NCI-H774 (cell line): ENCODE data around the gene ADAM21.
A peak's percentile ranks its signal among the peaks of the same experiment; 100 is the strongest.
"Not testable (repeated sequence)": the region's sequence is repeated elsewhere in the genome, so short reads cannot be mapped to it uniquely, and the experiment has no call there.

Source experiments
- DNase-seq: peaks from one replicate; lab custom pipeline; 2025; lab: John Stamatoyannopoulos, UW

Gene ADAM21

DNA sequence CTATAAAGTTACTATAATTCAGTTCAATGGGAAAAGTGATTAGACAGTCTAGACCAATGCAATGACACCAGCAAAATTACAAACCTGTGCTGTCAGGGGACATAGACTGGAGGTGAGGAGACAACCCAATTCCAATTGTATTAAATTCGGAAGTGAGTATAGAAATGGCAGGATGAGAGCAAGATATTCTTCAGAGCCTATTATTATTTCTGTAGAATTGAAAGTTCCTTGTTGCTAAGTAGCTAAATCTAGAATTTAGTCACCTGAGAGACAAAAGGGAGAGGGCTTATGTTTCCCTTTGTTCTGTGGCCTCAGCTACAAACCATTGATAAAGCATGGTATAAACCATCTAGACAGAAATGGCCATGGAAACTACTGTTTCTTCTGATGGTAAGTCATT, at the start of gene ADAM21:
Gene ADAM21, plus strand, starts transcription at position 301 of the 400 bp plus-strand sequence. CDS start 5,326 bp downstream, outside the sequence.
- no peak for DNase-seq

DNA sequence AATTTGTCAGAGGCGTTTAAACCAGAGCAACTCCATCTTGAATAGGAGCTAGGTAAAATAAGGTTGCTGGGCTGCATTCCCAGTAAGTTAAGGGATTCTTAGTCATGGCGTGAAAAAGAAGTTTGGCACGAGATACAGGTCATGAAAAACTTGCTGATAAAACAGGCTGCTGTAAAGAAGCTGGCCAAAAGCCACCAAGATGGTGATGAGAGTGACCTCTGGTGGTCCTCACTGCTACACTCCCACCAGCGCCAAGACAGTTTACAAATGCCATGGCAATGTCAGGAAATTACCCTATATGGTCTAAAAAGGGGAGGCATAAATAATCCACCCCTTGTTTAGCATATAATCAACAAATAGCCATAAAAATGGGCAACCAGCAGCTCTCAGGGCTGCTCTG, 48.6 kb upstream of the ADAM21 start:
- not testable (repeated sequence) for DNase-seq

DNA sequence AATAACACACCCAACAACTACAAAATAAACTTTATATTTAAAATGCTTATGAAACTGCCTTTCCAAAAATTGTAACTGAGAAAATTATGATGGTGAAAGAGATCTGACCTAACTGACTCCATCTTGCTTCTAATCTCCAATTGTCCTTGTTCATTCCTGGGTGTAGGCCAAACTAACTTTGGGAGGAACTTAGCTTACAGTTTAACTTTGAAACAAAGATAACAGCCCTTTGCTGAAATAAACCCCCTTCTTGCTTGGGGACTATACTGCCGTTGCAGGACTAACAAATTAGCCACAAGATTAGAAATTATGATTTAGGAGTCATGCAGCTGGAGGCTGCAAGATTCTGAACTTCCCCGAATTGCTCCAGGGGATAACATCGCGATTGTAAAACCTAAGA, 45.8 kb upstream of the ADAM21 start:
- DNase-seq: not testable (repeated sequence)

DNA sequence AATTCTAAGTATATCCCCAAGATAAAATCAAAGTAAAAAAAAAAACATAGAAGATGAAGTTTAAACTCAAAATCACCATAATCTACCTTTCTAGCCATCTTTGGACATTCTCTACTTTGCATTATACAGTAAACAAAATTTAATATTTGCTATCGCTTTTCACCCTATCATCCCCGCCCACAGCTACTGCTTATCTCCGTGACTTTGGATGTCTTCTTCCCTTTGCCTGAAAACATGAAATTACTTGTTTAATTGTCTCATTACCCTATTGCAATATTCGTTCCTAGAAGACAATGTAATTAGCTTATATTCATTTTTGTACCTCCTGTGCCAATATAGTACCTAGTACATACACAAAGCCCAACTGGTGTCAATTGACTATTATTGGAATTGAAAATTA, 44.4 kb upstream of the ADAM21 start:
- no peak for DNase-seq

DNA sequence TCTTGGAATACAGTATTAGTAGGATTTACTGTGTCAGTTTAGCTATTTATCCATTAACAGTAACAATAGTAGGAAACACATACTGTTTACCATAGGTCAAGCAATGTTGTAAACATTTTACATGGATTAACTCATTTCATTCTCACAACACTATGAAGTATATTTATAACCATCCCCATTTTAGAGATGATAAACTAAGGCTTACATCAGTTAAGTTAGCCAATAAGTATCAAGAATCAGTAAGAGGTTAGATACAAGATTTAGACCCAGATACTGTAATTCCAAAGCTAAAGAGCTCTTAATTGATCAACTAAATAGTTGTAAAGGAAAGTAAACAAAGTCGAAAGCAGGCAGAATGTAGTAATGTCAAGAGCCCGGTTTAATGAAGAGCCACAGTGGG, 36.2 kb upstream of the ADAM21 start:
- no peak for DNase-seq

DNA sequence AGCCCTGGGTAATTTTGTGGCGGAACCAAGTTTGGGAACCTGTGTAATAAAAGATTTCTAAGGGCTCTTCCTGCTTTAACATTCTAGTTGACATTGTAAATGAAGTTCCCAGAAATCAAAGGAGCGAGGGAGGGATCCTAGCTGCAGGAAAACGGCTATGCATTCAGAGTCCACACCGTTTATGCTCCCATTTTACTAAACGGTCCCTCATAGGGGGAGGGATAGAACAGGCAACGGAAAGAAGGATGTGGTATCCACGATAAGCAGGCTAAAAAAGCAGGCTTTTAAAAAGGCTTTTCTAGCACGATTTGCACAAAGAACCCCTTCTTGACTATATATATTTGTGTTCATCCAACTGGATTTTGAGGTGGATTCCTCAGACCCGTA, 35.6 kb upstream of the ADAM21 start:
- DNase-seq: no peak

DNA sequence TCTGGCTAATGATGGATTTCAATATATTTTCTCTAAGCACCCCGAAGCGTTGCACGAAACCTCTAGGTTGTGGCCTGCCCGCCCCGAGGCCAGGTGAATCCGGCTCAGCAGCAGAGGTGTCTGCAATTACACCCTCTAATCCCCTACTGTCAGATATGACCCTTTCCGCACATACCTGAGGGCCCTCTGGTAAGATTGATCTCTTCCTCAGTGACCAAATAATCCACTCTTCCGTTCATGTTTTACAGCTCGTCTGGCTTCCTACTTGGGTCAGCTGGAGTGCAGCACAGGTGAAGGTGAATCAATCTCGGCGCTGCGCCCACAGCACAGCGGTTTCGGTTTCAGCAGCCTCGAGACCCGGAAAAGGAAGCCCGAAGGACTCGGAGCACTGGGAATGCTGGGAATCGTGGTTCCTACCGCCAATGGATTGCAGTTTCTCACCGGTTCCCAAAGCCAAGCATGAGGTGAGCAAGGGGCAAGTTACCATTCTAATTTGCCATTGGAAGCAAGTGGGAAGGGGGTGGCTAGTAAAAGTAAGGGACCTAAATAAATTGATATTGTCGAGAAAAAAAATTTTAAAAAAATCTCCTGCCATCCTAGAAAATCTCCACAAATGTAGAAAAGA, 35.1 kb upstream of the ADAM21 start, which contains the start of gene SYNJ2BP:
Gene SYNJ2BP, minus strand, starts transcription at position 366 of the 625 bp plus-strand sequence. Its CDS starts 127 bp downstream, at position 239.
- DNase-seq: peak; percentile 69

DNA sequence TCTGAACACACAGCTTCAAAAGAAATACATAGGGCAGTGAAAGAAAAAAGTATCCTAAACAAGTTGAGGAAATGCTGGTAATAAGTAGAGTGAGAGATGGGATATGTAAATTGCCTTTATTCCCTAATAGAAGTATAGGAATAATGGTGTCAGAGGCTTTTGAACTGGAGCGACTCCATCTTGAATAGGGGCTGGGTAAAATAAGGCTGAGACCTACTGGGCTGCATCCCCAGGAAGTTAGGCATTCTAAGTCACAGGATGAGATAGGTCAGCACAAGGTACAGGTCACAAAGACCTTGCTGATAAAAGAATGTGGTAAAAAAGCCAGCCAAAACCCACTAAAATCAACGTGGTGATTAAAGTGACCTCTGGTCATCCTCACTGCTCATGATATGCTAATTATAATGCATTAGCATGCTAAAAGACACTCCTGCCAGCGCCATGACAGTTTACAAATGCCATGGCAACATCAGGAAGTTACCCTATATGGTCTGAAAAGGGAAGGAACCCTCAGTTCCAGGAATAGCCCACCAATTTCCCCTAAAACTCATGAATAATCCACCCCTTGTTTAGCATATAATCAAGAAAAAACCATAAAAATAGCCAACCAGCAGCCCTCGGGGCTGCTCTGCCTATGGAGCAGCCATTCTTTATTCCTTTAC, 32.6 kb upstream of the ADAM21 start:
- not testable (repeated sequence) for DNase-seq

DNA sequence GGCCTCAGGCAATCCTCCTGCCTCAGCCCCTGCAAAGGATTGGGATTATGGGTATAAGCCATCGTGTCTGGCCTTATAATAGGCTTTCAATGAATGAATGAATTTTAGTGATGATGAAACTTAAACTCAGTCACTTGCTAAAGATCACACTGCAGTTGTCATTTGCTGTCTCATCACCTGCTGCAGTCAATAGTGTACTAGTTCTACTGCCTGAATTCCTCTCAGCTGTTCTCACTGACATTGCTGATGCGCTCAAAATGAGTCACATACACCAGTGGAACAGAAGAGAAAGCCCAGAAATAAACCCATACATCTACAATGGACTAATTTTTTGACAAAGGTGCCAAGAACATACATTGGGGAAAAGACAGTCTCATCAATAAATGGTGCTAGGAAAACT, 29.4 kb upstream of the ADAM21 start:
- DNase-seq: no peak

DNA sequence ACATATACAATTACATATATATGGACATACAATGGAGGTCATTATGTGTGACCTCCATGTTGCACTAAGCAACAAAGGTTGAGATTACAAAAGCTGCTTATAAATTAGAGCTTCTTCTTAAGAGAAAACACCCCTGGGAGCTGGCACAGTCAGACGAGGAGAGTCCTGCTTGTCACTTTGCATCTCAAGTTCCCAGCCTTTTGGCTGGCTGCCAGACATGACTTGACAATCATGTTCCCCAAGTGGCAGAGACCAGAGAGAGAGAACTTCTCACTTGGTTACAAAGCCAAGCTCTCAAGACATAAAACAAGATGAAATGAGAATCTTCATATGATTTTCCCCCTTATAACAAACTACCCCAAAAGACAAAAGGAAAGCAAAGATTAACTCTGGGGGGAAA, 26.6 kb upstream of the ADAM21 start:
- DNase-seq: no peak

DNA sequence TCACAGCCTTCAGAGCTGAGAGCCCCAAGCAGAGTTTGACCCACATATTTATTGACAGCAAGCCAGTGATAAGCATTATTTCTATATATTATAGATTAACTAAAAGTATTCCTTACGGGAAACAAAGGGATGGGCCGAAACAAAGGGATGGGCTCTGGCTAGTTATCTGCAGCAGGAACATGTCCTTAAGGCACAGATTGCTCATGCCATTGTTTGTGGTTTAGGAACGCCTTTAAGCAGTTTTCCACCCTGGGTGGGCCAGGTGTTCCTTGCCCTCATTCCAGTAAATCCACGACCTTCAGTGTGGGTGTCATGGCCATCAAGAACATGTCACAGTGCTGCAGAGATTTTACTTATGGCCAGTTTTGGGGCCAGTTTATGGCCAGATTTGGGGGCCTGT, 25.4 kb upstream of the ADAM21 start:
- DNase-seq: not testable (repeated sequence)

DNA sequence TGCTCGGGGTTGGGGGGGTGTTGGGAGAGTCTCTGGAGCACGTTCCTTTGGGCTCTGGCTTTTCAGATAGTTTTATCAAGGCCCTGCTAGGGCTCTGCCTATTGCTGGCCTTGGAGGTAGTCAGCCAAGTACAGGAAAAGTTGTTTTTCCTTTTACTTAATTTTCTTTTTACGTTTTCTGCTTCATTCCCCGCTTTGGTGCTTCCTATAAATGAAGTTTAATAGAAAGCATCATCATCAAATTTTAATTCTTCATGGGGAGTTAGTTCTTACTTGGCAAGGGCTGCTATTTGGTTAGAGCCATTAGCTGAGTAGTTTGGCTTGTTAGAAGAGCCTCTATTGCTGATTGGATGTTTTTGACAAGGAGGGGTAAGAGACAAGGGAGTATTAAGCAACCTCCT, 15.1 kb upstream of the ADAM21 start:
- no peak for DNase-seq

DNA sequence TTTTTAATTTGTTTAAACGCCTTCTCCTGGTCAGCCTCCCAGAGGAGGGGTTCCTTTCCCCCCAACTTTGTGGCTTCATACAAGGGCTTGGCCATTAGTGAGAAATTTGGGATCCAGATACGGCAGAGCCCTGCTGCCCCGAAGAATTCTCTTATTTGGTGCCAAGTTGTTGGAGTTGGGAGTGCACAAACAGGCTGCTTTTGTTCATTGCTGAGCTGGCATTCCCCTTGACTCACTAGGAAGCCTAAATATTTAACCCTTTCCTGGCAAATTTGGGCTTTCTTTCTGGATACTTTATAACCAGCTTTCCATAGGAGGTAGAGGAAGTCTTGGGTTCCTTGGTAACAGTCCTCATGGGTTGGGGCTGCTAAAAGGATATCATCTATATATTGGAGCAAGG, 10.3 kb upstream of the ADAM21 start:
- DNase-seq: no peak

DNA sequence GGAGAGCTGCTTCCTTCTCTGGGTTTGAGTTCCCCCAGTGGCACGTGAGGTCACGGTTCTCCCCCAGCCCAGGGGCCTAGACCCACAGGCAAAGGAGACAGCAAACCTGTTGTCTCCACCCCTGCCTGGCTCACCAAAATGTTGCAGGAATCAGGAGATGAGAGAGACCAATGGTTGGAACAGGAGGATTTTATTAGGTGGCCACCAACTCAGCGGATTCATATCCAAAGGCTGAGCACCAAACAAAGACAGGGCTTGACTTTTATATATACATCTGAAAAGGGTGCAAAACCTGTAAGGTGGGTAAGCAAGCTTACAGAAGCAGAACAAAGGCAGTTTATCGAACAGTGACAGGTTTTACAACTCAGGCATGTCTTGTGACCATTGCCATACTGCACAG, 9.2 kb upstream of the ADAM21 start:
- DNase-seq: no peak

DNA sequence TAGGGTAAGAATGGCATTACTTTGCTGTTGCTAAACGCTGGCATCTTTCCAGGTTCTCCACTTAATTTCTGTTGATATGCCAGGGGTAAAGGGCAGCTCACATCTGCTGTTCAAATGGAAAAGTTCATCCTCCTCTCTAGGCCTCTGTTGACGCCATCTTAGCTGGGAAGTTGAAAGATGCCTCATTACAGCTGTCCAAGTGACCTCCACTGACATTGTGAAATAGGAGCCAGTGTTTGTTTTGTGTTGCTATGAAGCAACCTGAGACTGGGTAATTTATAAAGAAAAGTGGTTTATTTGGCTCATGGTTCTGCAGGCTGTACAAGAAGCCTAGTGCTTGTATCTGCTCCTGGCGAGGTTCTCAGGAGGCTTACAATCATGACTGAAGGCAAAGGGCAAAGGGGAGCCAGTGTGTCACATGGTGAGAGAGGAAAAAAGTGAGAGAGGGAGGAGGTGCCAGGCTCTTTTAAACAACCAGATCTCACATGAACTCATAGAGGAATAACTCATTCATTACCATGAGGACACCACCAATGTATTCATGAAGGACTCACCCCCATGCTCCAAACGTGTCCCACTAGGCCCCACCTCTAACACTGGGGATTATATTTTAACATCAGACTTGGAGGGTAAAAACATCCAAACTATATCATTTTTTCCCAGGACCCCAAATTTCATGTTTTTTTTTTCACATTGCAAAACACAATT, 3.2 kb upstream of the ADAM21 start:
- no peak for DNase-seq

DNA sequence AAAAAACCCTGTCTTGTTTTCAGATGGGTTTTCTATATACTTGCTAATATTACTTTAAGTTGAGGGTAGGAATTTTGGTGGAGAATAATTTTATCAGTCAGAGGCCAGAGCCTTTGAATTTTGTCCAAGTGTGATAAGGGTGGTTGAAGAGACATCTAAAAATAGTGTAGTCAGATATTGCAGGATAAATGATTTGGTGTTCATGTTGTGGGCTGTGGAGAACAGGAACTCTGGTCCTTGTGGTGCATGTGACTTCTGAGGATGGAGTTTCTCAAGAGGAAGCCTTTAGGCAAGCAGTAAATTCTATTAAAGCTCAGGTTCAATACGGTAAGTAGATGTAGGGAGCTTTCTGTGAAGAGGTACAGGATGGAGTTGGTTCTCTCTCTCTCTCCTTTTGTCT, 2.8 kb downstream of the ADAM21 start:
- DNase-seq: no peak

DNA sequence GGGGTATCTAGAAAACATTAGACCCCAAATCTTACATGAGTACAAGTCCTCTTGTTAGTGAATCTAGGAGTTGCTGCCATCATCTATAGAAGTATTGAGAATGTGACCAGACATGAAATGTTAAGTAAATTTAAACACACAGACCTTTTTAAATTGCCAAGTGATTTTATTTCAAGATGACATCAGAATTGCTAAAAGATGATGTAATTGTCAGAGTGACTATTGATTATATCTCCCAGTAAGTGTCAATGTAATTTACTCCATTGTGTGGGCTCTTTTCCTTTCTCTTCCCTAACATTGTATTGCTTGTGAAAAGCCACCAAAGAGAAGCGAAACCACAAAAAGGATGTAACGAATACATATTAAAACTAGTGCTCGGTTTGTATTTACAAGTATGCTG, 16.8 kb downstream of the ADAM21 start:
- DNase-seq: no peak

DNA sequence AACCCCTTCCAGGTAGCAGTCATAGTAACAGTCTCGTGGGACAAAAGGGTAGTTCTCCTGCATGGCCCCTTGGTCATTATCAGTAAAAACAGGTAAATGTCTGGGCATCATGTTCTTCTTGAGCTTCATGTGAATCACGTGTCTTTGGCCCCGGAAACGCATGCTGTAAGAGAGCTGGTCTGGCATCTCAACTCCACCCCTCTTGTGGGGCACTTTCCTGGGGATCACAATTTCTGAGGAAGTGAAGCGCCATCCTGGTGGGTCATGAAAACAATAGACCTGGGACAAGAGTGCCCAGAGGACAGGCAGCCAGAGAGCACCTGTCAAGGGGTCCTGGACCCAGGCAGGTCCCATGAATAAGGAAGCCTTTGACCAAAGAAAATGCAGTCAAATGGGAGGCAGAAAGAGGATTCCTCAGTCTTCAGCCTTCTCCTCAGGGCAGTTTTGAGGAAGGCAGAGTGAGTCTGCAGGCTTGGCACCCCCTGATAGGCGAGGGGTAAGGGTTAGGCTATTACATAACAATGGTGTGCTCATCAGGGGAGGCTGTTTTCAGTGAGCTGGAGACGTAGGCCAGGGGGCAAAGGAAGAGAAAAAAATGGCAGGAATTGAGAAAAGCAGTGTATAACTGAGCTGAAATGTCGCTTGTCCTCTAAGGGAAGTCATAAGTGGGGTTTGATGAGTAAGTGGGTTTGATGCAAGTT, 19.0 kb downstream of the ADAM21 start:
- DNase-seq: not testable (repeated sequence)

DNA sequence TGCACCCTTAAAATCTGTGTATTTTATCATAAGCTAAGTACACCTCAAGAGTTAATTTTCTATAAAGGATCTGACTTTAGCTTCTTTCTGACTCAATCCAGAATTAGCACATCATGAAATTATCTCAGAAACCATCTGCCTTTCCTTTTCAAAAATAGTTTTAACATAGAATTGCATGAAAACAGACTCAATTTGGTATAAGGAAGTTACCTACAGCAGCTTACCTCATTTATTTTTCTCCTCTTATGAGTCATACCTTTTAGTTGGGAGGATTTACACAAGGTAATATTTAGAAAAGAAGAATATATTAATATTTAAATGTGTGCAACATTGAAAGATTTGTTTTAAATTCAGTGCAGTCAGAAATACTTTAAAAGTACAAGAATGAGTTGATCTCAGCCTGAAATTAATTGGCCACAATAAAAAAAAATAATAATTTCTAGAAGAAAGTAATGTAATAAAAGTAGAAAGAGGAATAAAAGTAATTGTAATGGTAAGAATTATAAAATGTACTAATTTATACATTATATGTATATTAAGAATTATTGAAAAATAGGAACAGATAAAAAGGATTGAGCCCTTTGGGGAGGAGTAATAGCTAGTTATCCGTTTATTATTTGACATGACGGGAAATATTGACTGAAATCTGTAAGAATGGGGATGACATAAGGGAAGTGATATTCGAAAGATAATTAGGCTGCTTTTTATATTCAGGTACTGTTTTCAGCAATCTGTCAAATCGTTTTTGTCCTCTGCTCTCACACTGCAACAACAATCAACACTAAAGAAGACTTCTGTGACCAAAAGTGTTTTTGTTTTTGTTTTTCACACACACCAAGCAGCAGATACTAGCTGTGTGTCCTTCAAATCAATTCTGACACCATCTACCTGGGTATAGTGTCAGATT, 20.5 kb downstream of the ADAM21 start:
- no peak for DNase-seq

DNA sequence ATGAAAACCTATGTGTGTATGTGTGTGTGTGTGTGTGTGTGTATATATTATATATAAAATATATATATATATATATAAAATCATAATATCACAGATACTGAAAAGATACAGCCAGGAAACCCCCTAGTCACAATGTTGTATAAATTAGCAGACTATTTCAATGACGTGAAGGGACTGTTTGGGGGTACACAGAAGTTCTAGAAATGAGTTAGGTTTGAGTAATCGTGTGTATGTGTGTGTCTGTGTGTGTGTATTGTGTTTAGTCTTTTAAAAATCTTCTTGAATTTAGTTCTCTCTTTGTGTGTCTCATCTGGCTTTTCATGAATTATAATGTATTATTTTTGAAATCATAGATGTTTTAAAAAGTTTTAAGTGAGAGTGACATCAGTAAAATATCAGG, 21.9 kb downstream of the ADAM21 start:
- DNase-seq: no peak

DNA sequence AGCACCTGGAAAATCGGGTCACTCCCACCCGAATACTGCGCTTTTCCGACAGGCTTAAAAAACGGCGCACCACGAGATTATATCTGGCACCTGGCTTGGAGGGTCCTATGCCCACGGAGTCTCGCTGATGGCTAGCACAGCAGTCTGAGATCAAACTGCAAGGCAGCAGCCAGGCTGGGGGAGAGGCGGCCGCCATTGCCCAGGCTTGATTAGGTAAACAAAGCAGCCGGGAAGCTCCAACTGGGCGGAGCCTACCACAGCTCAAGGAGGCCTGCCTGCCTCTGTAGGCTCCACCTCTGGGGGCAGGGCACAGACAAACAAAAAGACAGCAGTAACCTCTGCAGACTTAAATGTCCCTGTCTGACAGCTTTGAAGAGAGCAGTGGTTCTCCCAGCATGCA, 23.5 kb downstream of the ADAM21 start:
- DNase-seq: not testable (repeated sequence)
